Measurements from ENCODE around the gene FANCC.

FANCC gene

DNA sequence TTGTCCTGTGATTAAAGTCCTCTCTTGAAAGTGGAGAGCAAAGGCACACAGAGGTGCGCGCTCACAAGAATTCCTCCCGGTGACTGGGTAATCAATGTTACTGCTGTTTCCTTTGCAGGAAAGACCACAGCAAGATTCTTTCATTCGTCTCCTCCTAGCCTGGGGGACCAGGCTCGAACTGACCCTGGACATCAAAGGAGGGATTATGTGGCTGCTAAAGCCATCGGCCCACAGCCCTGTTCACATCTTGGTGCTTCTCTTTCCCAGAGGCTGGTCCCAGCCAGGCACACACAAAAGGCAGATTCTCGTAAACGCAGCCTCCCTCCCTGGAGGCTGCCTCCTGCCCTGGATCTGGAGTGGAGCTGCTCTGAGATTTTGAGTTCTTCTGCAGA, 230.9 kb downstream of the FANCC start:
- DNase-seq (ENCODE audit: low read depth in 2 of 2), result no peak

GRCh38 chr9:95085861-95086563, 231.5 kb downstream of the FANCC start:
- DNase-seq (ENCODE audit: low read depth in 2 of 2), result no peak

DNA sequence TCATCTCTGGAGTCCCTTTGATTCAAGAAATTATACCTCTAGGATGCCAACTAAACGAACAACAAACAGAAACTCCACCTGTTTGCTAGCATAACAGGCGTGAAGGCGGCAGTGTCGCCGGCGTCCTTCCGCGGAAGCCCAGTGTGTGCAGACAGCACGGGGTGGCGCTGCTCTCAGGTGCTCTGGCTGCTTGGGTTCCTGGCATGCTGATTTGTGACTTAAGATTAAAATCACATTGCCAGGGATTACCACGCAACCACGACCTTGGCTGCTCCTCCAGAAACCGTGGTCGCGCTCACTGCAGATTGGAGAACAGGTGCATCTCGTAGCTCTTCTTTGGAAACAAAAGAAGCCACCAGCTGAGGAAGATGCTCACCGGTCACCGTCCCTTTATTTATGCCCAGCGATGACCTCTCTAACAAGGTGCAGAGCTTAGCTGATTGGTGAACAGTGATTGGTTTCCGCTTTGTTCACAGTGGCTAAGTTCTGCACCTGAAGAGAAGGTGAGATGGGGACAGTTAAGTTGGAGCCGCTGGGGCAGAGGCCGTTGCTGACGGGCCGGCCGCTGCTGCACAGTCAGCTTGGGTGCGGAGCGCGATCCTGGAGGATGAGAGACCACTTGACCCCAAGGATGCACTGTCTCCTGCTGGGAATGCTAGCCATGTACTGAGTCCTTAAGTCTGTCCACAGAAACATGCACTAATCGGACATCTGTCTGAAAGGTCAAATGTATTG, 232.3 kb downstream of the FANCC start:
- no peak for DNase-seq (ENCODE audit: low read depth in 2 of 2)

- no peak for DNase-seq (ENCODE audit: low read depth in 2 of 2)
These were observed 233.1 kb downstream of the FANCC start for GRCh38 chr9:95084254-95084934.

GRCh38 chr9:95083086-95083768, 234.3 kb downstream of the FANCC start:
- no peak for DNase-seq (ENCODE audit: low read depth in 2 of 2)

DNA sequence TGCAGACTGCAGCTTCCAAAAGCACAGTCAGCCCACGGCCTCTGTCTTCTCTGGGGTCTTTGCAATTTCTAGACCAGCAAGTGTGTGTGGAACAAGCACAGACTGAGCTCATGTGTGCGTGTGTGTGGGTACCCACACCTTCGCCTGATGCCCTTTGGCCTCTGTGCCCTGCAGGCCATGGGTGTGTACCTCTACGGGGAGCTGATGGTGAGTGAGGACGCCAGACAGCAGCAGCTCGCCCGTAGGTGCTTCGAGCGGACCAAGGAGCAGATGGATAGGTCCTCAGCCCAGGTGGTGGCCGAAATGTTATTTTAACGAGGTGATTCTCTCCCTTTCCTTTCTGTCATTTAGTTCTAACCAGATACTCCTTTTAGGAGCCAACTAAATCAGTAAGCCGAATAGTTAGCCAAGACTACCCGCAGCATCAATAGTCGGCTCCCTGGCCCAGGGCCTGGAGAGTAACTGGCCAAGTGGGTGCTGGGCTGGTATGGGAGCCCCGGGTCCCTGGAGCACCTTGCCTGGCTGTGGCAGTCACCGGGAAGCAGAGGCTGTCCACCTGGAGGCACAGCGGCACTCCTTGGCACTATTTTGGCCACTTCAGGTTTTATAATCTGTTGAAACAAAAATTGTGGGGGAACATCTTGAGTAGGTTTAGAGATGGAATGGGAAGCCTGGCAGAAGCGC, 235.0 kb downstream of the FANCC start:
- DNase-seq (ENCODE audit: low read depth in 2 of 2), result no peak

- no peak for DNase-seq (ENCODE audit: low read depth in 2 of 2)
These were observed 235.5 kb downstream of the FANCC start for GRCh38 chr9:95081998-95082397.

GRCh38 chr9:95080961-95081647, 236.4 kb downstream of the FANCC start:
- no peak for DNase-seq (ENCODE audit: low read depth in 2 of 2)

DNA sequence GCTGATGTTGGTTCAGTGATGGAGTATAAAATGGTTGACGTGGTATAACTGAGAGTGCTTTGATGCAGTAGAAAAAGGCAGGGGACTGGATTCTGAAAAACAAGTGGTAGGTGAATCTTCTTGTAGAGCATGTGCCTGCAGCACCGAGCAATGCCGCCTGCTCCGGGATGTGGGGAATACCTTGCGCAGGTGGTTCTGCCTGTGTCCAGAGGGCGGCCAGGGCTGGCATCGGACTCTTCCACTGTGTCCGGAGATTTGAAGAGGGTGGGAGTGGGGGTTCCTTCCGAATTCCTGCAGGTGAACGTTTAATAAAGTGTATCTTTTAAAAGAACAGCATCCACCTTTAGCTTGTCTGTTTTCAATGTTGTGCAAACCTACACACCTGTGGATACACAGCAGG, 238.0 kb downstream of the FANCC start:
- DNase-seq (ENCODE audit: low read depth in 2 of 2), result no peak

- no peak for DNase-seq (ENCODE audit: low read depth in 2 of 2)
These were observed 238.6 kb downstream of the FANCC start for GRCh38 chr9:95078939-95079338.

GRCh38 chr9:95078511-95078910, 239.0 kb downstream of the FANCC start:
- DNase-seq (ENCODE audit: low read depth in 2 of 2), result no peak

DNA sequence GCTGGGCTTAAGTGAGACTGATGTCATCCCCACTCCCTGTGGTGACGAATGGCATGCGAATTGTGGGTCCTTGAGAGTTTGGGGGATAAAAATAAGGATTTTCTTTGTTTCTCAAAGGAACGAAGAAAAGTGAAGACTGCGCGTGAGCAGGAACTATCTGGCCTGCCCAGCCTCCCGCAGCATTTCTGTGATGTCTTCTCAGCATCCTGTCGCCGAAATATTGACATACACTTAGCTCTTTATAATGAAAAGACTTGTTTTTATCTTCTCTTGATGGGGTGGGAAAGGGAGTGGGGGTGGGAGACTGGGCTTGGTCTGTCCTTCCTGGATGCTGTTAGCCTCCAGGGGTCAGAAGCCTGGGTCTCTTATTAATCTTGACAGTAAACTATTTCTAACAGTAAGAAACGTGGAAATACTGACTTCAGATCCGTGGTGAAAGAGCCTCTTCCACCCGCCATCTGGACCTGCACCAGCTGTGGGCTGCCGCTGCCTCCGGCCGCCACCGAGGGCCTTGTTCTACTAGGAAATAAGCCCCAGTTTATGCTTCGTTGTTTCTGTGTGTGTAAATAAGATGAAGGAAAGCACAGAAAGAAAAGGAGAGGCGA, 239.6 kb downstream of the FANCC start:
- DNase-seq (ENCODE audit: low read depth in 2 of 2), result no peak

GRCh38 chr9:95077053-95077765, 240.3 kb downstream of the FANCC start:
- no peak for DNase-seq (ENCODE audit: low read depth in 2 of 2)

- no peak for DNase-seq (ENCODE audit: low read depth in 2 of 2)
These were observed 240.8 kb downstream of the FANCC start for GRCh38 chr9:95076696-95077052.

- DNase-seq (ENCODE audit: low read depth in 2 of 2), result no peak
These were observed 241.8 kb downstream of the FANCC start for GRCh38 chr9:95075700-95076099.

DNA sequence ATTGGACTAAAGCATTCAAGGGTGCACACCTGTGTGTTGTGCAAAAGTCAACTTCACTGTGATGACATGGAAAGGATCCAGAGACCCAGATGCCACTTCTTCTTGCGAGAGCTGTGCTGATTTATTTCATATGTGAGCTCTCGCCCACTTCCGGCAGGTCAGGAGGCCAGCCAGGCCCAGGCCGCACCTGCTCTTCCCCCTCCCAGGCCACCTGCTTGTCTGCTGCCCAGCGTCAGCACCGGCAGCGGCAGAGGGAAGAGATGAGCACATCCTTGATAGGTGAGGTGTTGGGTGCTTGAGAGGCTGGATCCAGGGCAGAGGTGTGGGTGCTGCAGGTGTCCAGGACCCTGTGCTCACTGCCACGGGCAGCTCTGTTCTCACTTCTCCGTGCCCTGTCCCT, 242.9 kb downstream of the FANCC start:
- DNase-seq (ENCODE audit: low read depth in 2 of 2), result no peak

DNA sequence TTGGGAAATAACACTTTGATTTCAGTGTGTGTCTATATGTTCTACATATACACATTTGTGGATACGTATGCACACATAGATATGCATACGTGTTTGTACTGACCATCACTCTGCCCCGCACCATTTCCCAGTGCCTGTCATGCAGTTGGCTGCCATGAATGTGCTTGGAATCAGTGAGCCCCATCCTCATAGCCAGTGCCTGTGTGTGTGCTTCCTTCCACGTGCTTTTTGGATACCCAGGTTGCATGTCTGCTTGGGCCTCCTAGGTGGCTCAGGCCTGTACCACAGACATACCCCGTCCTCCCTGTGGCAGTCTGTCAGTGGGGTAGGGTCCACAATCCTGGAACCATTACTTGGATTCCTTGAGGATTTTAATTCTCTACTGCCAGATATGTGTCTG, 243.6 kb downstream of the FANCC start:
- no peak for DNase-seq (ENCODE audit: low read depth in 2 of 2)

GRCh38 chr9:95073042-95073607, 244.4 kb downstream of the FANCC start:
- DNase-seq (ENCODE audit: low read depth in 2 of 2), result no peak

DNA sequence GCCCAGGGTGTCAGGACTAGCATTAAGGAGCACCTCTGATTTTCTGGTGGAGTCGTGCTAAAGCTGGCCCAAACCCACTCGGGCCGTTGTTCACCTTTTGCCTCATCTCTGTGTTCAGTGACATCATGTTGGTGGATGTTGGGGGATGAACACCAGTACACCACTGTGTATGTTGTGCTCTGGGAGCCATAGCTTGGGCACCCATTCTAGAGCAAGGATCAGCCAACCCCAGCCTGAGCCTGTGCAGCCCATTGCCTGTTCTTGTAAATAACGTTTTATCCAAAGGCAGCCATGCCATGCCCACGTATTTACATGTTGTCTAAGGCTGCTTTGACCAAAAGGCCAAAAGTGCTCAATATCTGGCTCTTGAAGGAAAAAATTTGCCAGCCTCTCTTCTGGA, 245.6 kb downstream of the FANCC start:
- no peak for DNase-seq (ENCODE audit: low read depth in 2 of 2)

GRCh38 chr9:95071450-95071849, 246.1 kb downstream of the FANCC start:
- DNase-seq (ENCODE audit: low read depth in 2 of 2), result no peak

All from stimulated activated CD4-positive, alpha-beta T cell treated with anti-CD3 and anti-CD28 coated beads, Interleukin-12 subunit alpha, Interleukin-12 subunit beta, amount 100 ng/mL, for 24 hours (primary cell).